Measurements from ENCODE around the gene PLCB4. TPM values are rescaled to one million over a fixed set of nuclear protein-coding genes. Genes with fewer than 3 reads are reported as not detected.

Gene PLCB4
- polyA plus RNA-seq, 1 of the 3 experiments (the other 2 are of a cell fraction), result 5.5 TPM

GRCh38 chr20:9139106-9139833 is 70.4 kb downstream of the PLCB4 start:
- ChIA-PET CTCF (interaction anchor here (1.1 to 1.4 kb wide), 3 partner anchors 15 to 286 kb away, joined by 3 to 4 read pairs (median 3); no protein-coding TSS in a partner anchor), POLR2A (no interaction called here)
- Histone ChIP-seq H3K9me3 (no peaks in the 10 kb centered on the region), H3K27me3 (ENCODE audit: insufficient read depth) (no peaks in the 10 kb centered on the region), H3K4me2 (no peak overlapping the region), H3K4me1 (ENCODE audit: control insufficient read depth in 1 of 2, insufficient read depth in 2 of 2, low read depth in 1 of 2, low read length in 1 of 2) (no peaks in the 10 kb centered on the region; a peak in 1 of 4 replicates), H3K4me3 (ENCODE audit: low read depth in 2 of 2, low read length in 1 of 2) (no peak overlapping the region), H3K27ac (ENCODE audit: low read depth in 2 of 2, low read length in 1 of 2) (no peak overlapping the region), H3F3A (replicated peaks; ENCODE audit: insufficient read depth) (no peaks in the 10 kb centered on the region), H2AFZ (ENCODE audit: low read depth) (no peak overlapping the region), H3K79me2 (ENCODE audit: insufficient read depth) (no peaks in the 10 kb centered on the region), H3K9me2 (no peaks in the 10 kb centered on the region), H4K20me1 (ENCODE audit: insufficient read depth) (no peaks in the 10 kb centered on the region), H3K9ac (no peak overlapping the region), H3K36me3 (replicated peaks in 1 of 2; ENCODE audit: control insufficient read depth in 1 of 2, insufficient read depth in 2 of 2, low read length in 1 of 2) (no peaks in the 10 kb centered on the region)
- DNase-seq, result no peak
- TF ChIP-seq USF2 (IDR thresholded peaks at IDR 0.05; ENCODE audit: borderline replicate concordance, low read depth, low read length), result no peak
- no peak for TF ChIP-seq PBX3 (IDR thresholded peaks at IDR 0.05)
- no peak for TF ChIP-seq CHD2 (IDR thresholded peaks at IDR 0.05; ENCODE audit: low read length, partially characterized antibody)
- TF ChIP-seq CTCF (IDR thresholded peaks at IDR 0.05), result no peak
- 94% methylated on average over 3 of the region's 3 CpGs for WGBS (ENCODE audit: low lambda C conversion rate)

GRCh38 chr20:9140162-9140760 is 71.4 kb downstream of the PLCB4 start:
- TF ChIP-seq FOXM1 (IDR thresholded peaks at IDR 0.05; ENCODE audit: low read depth), result no peak
- TF ChIP-seq GABPA (IDR thresholded peaks at IDR 0.05; ENCODE audit: low read depth), result no peak
- no peak for TF ChIP-seq RAD21 (IDR thresholded peaks at IDR 0.05; ENCODE audit: low read length)
- TF ChIP-seq CHD2 (IDR thresholded peaks at IDR 0.05; ENCODE audit: low read length, partially characterized antibody), result no peak
- no peak for TF ChIP-seq EZH2phosphoT487 (IDR thresholded peaks at IDR 0.05; ENCODE audit: borderline replicate concordance, low read depth)
- no peak for TF ChIP-seq NFIC (IDR thresholded peaks at IDR 0.05; ENCODE audit: borderline replicate concordance)
- TF ChIP-seq MEF2A (IDR thresholded peaks at IDR 0.05; ENCODE audit: borderline replicate concordance, low read depth), result no peak
- TF ChIP-seq POLR2AphosphoS5 (IDR thresholded peaks at IDR 0.05; ENCODE audit: low read depth, low read length), result no peak
- no peak for TF ChIP-seq PBX3 (IDR thresholded peaks at IDR 0.05)
- TF ChIP-seq SMC3 (IDR thresholded peaks at IDR 0.05; ENCODE audit: low read depth, low read length), result no peak
- no peak for TF ChIP-seq MXI1 (IDR thresholded peaks at IDR 0.05; ENCODE audit: low read depth, low read length)
- TF ChIP-seq GATA2 (CRISPR knock-in tag; IDR thresholded peaks at IDR 0.05), result no peak
- no peak for TF ChIP-seq RCOR1 (IDR thresholded peaks at IDR 0.05; ENCODE audit: low read length)
- TF ChIP-seq USF1 (IDR thresholded peaks at IDR 0.05; ENCODE audit: borderline replicate concordance, low read depth), result no peak
- TF ChIP-seq JUND (IDR thresholded peaks at IDR 0.05), result no peak
- TF ChIP-seq FOXJ3 (CRISPR knock-in tag; IDR thresholded peaks at IDR 0.05), result no peak
- DNase-seq, result no peak
- no peaks in the 10 kb centered on the region for H3K9me3 ChIP-seq
- H3K36me3 ChIP-seq (replicated peaks in 1 of 2; ENCODE audit: control insufficient read depth in 1 of 2, insufficient read depth in 2 of 2, low read length in 1 of 2), result no peaks in the 10 kb centered on the region
- H3K4me1 ChIP-seq (ENCODE audit: control insufficient read depth in 1 of 2, insufficient read depth in 2 of 2, low read depth in 1 of 2, low read length in 1 of 2), result no peaks in the 10 kb centered on the region; a peak in 1 of 4 replicates
- ChIA-PET POLR2A (no interaction called here), CTCF (interaction anchor here (1.2 kb wide), 1 partner anchor 287 kb away, joined by 3 read pairs; no protein-coding TSS in a partner anchor)
- no peaks in the 10 kb centered on the region for H3K79me2 ChIP-seq (ENCODE audit: insufficient read depth)
- no peaks in the 10 kb centered on the region for H3F3A ChIP-seq (replicated peaks; ENCODE audit: insufficient read depth)
- H3K27me3 ChIP-seq (ENCODE audit: insufficient read depth), result no peaks in the 10 kb centered on the region
- H2AFZ ChIP-seq (ENCODE audit: low read depth), result no peak overlapping the region
- H3K9ac ChIP-seq, result no peak overlapping the region
- no peak overlapping the region; a peak in 1 of 4 replicates for H3K27ac ChIP-seq (ENCODE audit: low read depth in 2 of 2, low read length in 1 of 2)
- H4K20me1 ChIP-seq (ENCODE audit: insufficient read depth), result no peaks in the 10 kb centered on the region
- 89% methylated on average over 8 of the region's 8 CpGs for WGBS (ENCODE audit: low lambda C conversion rate)
- no peaks in the 10 kb centered on the region for H3K9me2 ChIP-seq
- H3K4me2 ChIP-seq, result no peak overlapping the region
- H3K4me3 ChIP-seq (ENCODE audit: low read depth in 2 of 2, low read length in 1 of 2), result no peak overlapping the region

Measured in SK-N-SH (cell line).